ACHN (cell line): ENCODE results near the gene IKZF2.
"Not testable (repeated sequence)": the region's sequence is repeated elsewhere in the genome, so short reads cannot be mapped to it uniquely, and the experiment has no call there.

Experiments used
- DNase-seq: peaks from one replicate; pipeline ENCODE4 v3.0.0-alpha.2; 2015
- in situ Hi-C: cut with HindIII; loops from 2 replicates; pipeline ENCODE4 v1.10.0; 2017; ENCODE audit warnings: low sequenced_read_pairs, low pct_ligation_motif_present, low pct_unique_long_range_greater_than_20kb

The IKZF2 gene

GRCh38 chr2:213068676-213069359 lies 82.6 kb downstream of the IKZF2 start:
- in situ Hi-C loops: no loop called here
- no peak for DNase-seq

- DNase-seq: no peak
- in situ Hi-C loops: no loop called here
These were observed 83.5 kb downstream of the IKZF2 start for GRCh38 chr2:213067888-213068287.

- DNase-seq: no peak
- in situ Hi-C loops: no loop called here
These were observed 85.0 kb downstream of the IKZF2 start for GRCh38 chr2:213066443-213066743.

- in situ Hi-C loops: no loop called here
- peak; percentile 43 for DNase-seq
These were observed 85.6 kb downstream of the IKZF2 start for GRCh38 chr2:213065583-213066442.

- in situ Hi-C loops: no loop called here
- no peak for DNase-seq
These were observed 87.3 kb downstream of the IKZF2 start for GRCh38 chr2:213064099-213064498.

GRCh38 chr2:213057977-213058376 lies 93.4 kb downstream of the IKZF2 start:
- in situ Hi-C loops: no loop called here
- DNase-seq: no peak

GRCh38 chr2:213046431-213046830 lies 105.0 kb downstream of the IKZF2 start:
- no peak for DNase-seq
- in situ Hi-C loops: no loop called here

GRCh38 chr2:213043566-213043965 lies 107.8 kb downstream of the IKZF2 start:
- DNase-seq: no peak
- in situ Hi-C loops: no loop called here

- in situ Hi-C loops: no loop called here
- DNase-seq: no peak
These were observed 109.2 kb downstream of the IKZF2 start for GRCh38 chr2:213042262-213042661.

- in situ Hi-C loops: no loop called here
- no peak for DNase-seq
These were observed 114.6 kb downstream of the IKZF2 start for GRCh38 chr2:213036836-213037235.

GRCh38 chr2:213034585-213034984 lies 116.8 kb downstream of the IKZF2 start:
- in situ Hi-C loops: no loop called here
- DNase-seq: no peak

- DNase-seq: no peak
- in situ Hi-C loops: no loop called here
These were observed 118.8 kb downstream of the IKZF2 start for GRCh38 chr2:213032607-213033006.

GRCh38 chr2:213022987-213023386 lies 128.4 kb downstream of the IKZF2 start:
- in situ Hi-C loops: no loop called here
- no peak for DNase-seq

GRCh38 chr2:213021971-213022899 lies 129.2 kb downstream of the IKZF2 start:
- in situ Hi-C loops: no loop called here
- DNase-seq: peak; percentile 18

GRCh38 chr2:213020913-213021312 lies 130.5 kb downstream of the IKZF2 start:
- DNase-seq, in situ Hi-C loops: not testable (repeated sequence)

GRCh38 chr2:213020268-213020667 lies 131.1 kb downstream of the IKZF2 start:
- no peak for DNase-seq
- in situ Hi-C loops: no loop called here

- no peak for DNase-seq
- in situ Hi-C loops: no loop called here
These were observed 132.0 kb downstream of the IKZF2 start for GRCh38 chr2:213019368-213019767.

GRCh38 chr2:213018340-213018901 lies 133.0 kb downstream of the IKZF2 start:
- in situ Hi-C loops: no loop called here
- DNase-seq: no peak

- in situ Hi-C loops: no loop called here
- DNase-seq: no peak
These were observed 134.0 kb downstream of the IKZF2 start for GRCh38 chr2:213017404-213017803.
